HepG2 (cell line): Measurements from ENCODE around the gene SF3B6. TPM values are rescaled to one million over a fixed set of nuclear protein-coding genes. Genes with fewer than 3 reads are reported as not detected.
A peak's percentile ranks its signal among the peaks of the same experiment; 100 is the strongest.

Source experiments
- ATF2 ChIP-seq: sonication (generic); formaldehyde crosslinking; IDR thresholded peaks from 2 replicates; pipeline ENCODE4 v1.4.0; 2020; ENCODE audit warnings: missing genetic modification reagents
- BCLAF1 ChIP-seq: fragments of 450-650 bp; IDR thresholded peaks from 2 replicates; pipeline ENCODE4 v1.6.1; 2017; ENCODE audit warnings: mild to moderate bottlenecking
- DPF2 ChIP-seq: sonication (generic); formaldehyde crosslinking; IDR thresholded peaks from 2 replicates; pipeline ENCODE4 v1.4.0; 2020; ENCODE audit warnings: mild to moderate bottlenecking, low read depth, missing genetic modification reagents, borderline replicate concordance
- DR1 ChIP-seq: sonication (generic); formaldehyde crosslinking; IDR thresholded peaks from 2 replicates; pipeline ENCODE4 v1.8.0; 2021; ENCODE audit warnings: mild to moderate bottlenecking, missing genetic modification reagents, inconsistent platforms
- HHEX ChIP-seq: IDR thresholded peaks from 2 replicates; pipeline ENCODE4 v1.6.1; 2016; ENCODE audit warnings: control low read depth
- KMT2A ChIP-seq: sonication (generic); formaldehyde crosslinking; IDR thresholded peaks from 2 replicates; pipeline ENCODE4 v1.4.0; 2020; ENCODE audit warnings: missing genetic modification reagents
- MBD4 ChIP-seq: IDR thresholded peaks from 2 replicates; pipeline ENCODE4 v1.6.1; 2012; ENCODE audit warnings: low read length, inconsistent platforms, borderline replicate concordance
- MEIS2 ChIP-seq: sonication (generic); formaldehyde crosslinking; IDR thresholded peaks from 2 replicates; pipeline ENCODE4 v1.9.0; 2021; ENCODE audit warnings: mild to moderate bottlenecking, missing genetic modification reagents
- MXI1 ChIP-seq: IDR thresholded peaks from 3 replicates; pipeline ENCODE4 v1.6.1; 2012; ENCODE audit warnings: low read depth, low read length, inconsistent platforms, borderline replicate concordance
- POGZ ChIP-seq: sonication (generic); formaldehyde crosslinking; IDR thresholded peaks from 2 replicates; pipeline ENCODE4 v1.4.0; 2020; ENCODE audit warnings: mild to moderate bottlenecking, missing genetic modification reagents
- RFX1 ChIP-seq: fragments of 450-650 bp; IDR thresholded peaks from 2 replicates; pipeline ENCODE4 v1.6.1; 2017
- SMARCE1 ChIP-seq: fragments of 450-650 bp; IDR thresholded peaks from 2 replicates; pipeline ENCODE4 v1.6.1; 2017; ENCODE audit warnings: borderline replicate concordance
- SRY ChIP-seq: sonication (generic); formaldehyde crosslinking; IDR thresholded peaks from 2 replicates; pipeline ENCODE4 v1.8.0; 2022; ENCODE audit warnings: mild to moderate bottlenecking, missing genetic modification reagents
- TEAD3 ChIP-seq: optimal IDR thresholded peaks from 2 replicates; pipeline ENCODE3; 2016; ENCODE audit warnings: borderline replicate concordance
- ZC3H4 ChIP-seq: sonication (generic); formaldehyde crosslinking; IDR thresholded peaks from 2 replicates; pipeline ENCODE4 v1.4.0; 2020; ENCODE audit warnings: missing genetic modification reagents, borderline replicate concordance
- ZNF264 ChIP-seq: sonication (generic); formaldehyde crosslinking; IDR thresholded peaks from 2 replicates; pipeline ENCODE4 v1.4.0; 2020; ENCODE audit warnings: missing genetic modification reagents
- ZNF33A ChIP-seq: sonication (generic); formaldehyde crosslinking; IDR thresholded peaks from 2 replicates; pipeline ENCODE4 v1.5.1; 2020; ENCODE audit warnings: missing genetic modification reagents, mild to moderate bottlenecking, moderate library complexity, borderline replicate concordance
- ZNF432 ChIP-seq: sonication (generic); formaldehyde crosslinking; IDR thresholded peaks from 2 replicates; pipeline ENCODE4 v1.5.0; 2020; ENCODE audit warnings: missing genetic modification reagents, mild to moderate bottlenecking, borderline replicate concordance
- ZNF629 ChIP-seq: sonication (generic); formaldehyde crosslinking; conservative IDR thresholded peaks from 2 replicates; pipeline ENCODE4 v1.5.0; 2020; ENCODE audit warnings: missing genetic modification reagents
- polyA plus RNA-seq, 8 experiments: library from polyadenylated mRNA; depleted of rRNA in 3 of 8; stranded (reverse) in 7 of 8; unstranded in 1 of 8; fragments of >200 nt; fragmentation: Illumina TruSeq in 4 of 8; extraction: Trizol in 4 of 8; gene quantifications; 2 replicates each; pipeline versions ENCODE4 v1.2.1 to v1.2.3, GENCODE V29; 2011 to 2016; ENCODE audit warnings: low read depth in 4 of 8, missing spikeins in 1 of 8, mixed read lengths in 1 of 8; ENCODE audit not compliant: insufficient read depth in 1 of 8
- total RNA-seq, 5 experiments: library from RNA; depleted of rRNA; stranded (reverse); fragments of >200 nt; fragmentation: Illumina TruSeq; extraction: Trizol; gene quantifications; 2 replicates each; pipeline ENCODE4 v1.2.3, GENCODE V29; 2016; ENCODE audit warnings: low read depth in 1 of 5
- TF ChIP-seq, protein P1 (sequence below): IDR thresholded peaks from 2 replicates; pipeline ENCODE4 v1.6.1; 2012; ENCODE audit warnings: low read length, improper control_type of control experiment
- TF ChIP-seq, protein P2 (sequence below): sonication (generic); formaldehyde crosslinking; IDR thresholded peaks from 2 replicates; pipeline ENCODE4 v1.5.0; 2020; ENCODE audit warnings: missing genetic modification reagents
- TF ChIP-seq, protein P3 (sequence below): sonication (generic); formaldehyde crosslinking; IDR thresholded peaks from 2 replicates; pipeline ENCODE4 v1.8.1; 2023; ENCODE audit warnings: missing genetic modification reagents, mild to moderate bottlenecking, borderline replicate concordance

The SF3B6 gene
- total and polyA plus RNA-seq, 2 of the 13 experiments (the other 11 are each of a cell fraction or from before 2014, with no cell fraction given) = 177 to 182 TPM

DNA sequence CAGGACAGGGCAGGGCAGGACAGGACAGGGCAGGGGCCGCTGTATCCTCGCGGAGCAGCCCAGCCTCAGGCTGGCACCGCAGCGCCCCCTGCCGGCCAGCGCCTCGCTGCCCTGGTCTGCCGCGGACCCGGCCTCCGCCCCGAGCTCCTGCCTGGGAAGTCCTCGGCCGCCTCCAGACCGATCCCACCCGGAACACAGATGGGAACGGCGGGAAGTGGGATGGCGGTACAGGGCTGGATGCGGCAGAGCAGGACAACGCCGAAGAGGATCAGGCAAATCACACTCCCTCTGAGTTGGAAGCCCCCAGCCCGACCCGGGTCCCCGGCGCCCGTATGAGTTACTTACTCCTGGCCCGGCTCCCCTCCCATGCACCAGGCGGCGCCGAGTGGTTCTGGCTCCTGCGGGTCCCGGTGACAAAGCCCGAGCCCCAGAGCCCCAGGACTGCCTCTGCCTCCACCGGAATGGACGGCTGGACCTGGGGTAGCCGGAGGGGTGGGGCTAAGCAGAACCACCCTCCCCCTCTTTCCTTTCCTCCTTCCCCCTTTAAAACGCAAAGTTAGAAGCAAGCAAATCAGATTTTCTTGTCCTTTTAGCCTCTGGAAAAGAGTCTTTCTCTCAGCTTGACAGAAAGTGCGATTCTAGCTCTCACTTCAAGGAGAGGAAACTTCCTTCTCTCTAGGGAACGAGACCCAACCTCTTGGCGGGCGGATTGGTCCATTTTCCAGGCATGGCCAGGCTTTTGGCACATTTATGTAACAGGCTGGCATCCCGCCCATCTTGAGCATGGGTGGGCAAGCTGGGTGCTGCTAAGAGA, 8.5 kb upstream of the SF3B6 start, which contains the start of gene TP53I3 (continued):
- TF ChIP-seq, protein P1, sequence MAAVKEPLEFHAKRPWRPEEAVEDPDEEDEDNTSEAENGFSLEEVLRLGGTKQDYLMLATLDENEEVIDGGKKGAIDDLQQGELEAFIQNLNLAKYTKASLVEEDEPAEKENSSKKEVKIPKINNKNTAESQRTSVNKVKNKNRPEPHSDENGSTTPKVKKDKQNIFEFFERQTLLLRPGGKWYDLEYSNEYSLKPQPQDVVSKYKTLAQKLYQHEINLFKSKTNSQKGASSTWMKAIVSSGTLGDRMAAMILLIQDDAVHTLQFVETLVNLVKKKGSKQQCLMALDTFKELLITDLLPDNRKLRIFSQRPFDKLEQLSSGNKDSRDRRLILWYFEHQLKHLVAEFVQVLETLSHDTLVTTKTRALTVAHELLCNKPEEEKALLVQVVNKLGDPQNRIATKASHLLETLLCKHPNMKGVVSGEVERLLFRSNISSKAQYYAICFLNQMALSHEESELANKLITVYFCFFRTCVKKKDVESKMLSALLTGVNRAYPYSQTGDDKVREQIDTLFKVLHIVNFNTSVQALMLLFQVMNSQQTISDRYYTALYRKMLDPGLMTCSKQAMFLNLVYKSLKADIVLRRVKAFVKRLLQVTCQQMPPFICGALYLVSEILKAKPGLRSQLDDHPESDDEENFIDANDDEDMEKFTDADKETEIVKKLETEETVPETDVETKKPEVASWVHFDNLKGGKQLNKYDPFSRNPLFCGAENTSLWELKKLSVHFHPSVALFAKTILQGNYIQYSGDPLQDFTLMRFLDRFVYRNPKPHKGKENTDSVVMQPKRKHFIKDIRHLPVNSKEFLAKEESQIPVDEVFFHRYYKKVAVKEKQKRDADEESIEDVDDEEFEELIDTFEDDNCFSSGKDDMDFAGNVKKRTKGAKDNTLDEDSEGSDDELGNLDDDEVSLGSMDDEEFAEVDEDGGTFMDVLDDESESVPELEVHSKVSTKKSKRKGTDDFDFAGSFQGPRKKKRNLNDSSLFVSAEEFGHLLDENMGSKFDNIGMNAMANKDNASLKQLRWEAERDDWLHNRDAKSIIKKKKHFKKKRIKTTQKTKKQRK = no peak
- TF ChIP-seq ATF2 (CRISPR knock-in tag) = peak; percentile 63
- TF ChIP-seq ZC3H4 (CRISPR knock-in tag) = no peak
- 0 out of 2 replicates have a peak, but pooled peaks have one; percentile 7 for TF ChIP-seq ZNF629 (CRISPR knock-in tag)
- TF ChIP-seq, protein P2, sequence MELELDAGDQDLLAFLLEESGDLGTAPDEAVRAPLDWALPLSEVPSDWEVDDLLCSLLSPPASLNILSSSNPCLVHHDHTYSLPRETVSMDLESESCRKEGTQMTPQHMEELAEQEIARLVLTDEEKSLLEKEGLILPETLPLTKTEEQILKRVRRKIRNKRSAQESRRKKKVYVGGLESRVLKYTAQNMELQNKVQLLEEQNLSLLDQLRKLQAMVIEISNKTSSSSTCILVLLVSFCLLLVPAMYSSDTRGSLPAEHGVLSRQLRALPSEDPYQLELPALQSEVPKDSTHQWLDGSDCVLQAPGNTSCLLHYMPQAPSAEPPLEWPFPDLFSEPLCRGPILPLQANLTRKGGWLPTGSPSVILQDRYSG (CRISPR knock-in tag) = no peak
- TF ChIP-seq, protein P3, sequence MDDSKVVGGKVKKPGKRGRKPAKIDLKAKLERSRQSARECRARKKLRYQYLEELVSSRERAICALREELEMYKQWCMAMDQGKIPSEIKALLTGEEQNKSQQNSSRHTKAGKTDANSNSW (CRISPR knock-in tag) = 0 out of 2 replicates have a peak, but pooled peaks have one; percentile 26
- peak; percentile 65; the same call in 1 of the 2 replicates for TF ChIP-seq KMT2A (CRISPR knock-in tag)
- TF ChIP-seq ZNF432 (CRISPR knock-in tag) = no peak
- peak; percentile 73; the same call in 1 of the 2 replicates for TF ChIP-seq MEIS2 (CRISPR knock-in tag)
- TF ChIP-seq ZNF264 (CRISPR knock-in tag) = peak; percentile 84; the same call in 1 of the 2 replicates
- TF ChIP-seq SRY (CRISPR knock-in tag) = peak; percentile 92
- no peak for TF ChIP-seq BCLAF1
- TF ChIP-seq TEAD3 = no peak
- no peak; the same call in 1 of the 2 replicates for TF ChIP-seq DPF2 (CRISPR knock-in tag)
- TF ChIP-seq MXI1 = no peak; the same call in 2 of the 3 replicates
- TF ChIP-seq ZNF33A (CRISPR knock-in tag) = 0 out of 2 replicates have a peak, but pooled peaks have one; percentile 73
- no peak for TF ChIP-seq HHEX (CRISPR knock-in tag)
- TF ChIP-seq DR1 = no peak
- TF ChIP-seq RFX1 = no peak
- TF ChIP-seq POGZ = peak; percentile 84
- TF ChIP-seq SMARCE1 = no peak
- TF ChIP-seq MBD4 = no peak
